MM.1S (cell line): ENCODE measurements around the gene CENPL.

Experiments used
- DNase-seq: peaks from one replicate; pipeline ENCODE4 v3.0.0-alpha.2; 2015
- H2AFZ ChIP-seq: fragments of 300-600 bp; sonication (generic); 2 replicates; pipeline ENCODE4 v1.6.0; 2016; ENCODE audit warnings: antibody characterized with exemption, low read length
- H3F3A ChIP-seq: fragments of 300-600 bp; sonication (generic); 2 replicates; pipeline ENCODE4 v1.6.1; 2016; ENCODE audit warnings: mild to moderate bottlenecking, antibody characterized with exemption, low read length, moderate library complexity, mixed read lengths; ENCODE audit not compliant: insufficient read depth
- H3K27ac ChIP-seq: fragments of 300-600 bp; sonication (generic); 2 replicates; pipeline ENCODE4 v1.5.1; 2016; ENCODE audit warnings: mild to moderate bottlenecking, low read length
- H3K27me3 ChIP-seq: fragments of 300-600 bp; sonication (generic); replicated peaks from 2 replicates; pipeline ENCODE4 v1.6.0; 2016; ENCODE audit warnings: low read length; ENCODE audit not compliant: insufficient read depth
- H3K36me3 ChIP-seq: fragments of 300-600 bp; sonication (generic); replicated peaks from 2 replicates; pipeline ENCODE4 v1.6.1; 2016; ENCODE audit warnings: mild to moderate bottlenecking, low read length, mixed read lengths; ENCODE audit not compliant: insufficient read depth
- H3K4me1 ChIP-seq: fragments of 300-600 bp; sonication (generic); 2 replicates; pipeline ENCODE4 v1.6.1; 2016; ENCODE audit warnings: low read length, mixed read lengths
- H3K4me2 ChIP-seq: fragments of 300-600 bp; sonication (generic); 2 replicates; pipeline ENCODE4 v1.6.0; 2016; ENCODE audit warnings: low read depth, low read length
- H3K4me3 ChIP-seq: fragments of 300-600 bp; sonication (generic); 2 replicates; pipeline ENCODE4 v1.5.1; 2016; ENCODE audit warnings: low read length, mixed read lengths
- H3K79me2 ChIP-seq: fragments of 300-600 bp; sonication (generic); 2 replicates; pipeline ENCODE4 v1.6.1; 2016; ENCODE audit warnings: mixed run types, low read length, mixed read lengths
- H3K9ac ChIP-seq: fragments of 300-600 bp; sonication (generic); 2 replicates; pipeline ENCODE4 v1.6.1; 2016; ENCODE audit warnings: low read length, mixed read lengths
- H3K9me2 ChIP-seq: fragments of 300-600 bp; sonication (generic); replicated peaks from 2 replicates; pipeline ENCODE4 v1.6.1; 2016; ENCODE audit warnings: mild to moderate bottlenecking, low read length, mixed read lengths; ENCODE audit not compliant: insufficient read depth
- H3K9me3 ChIP-seq: fragments of 300-600 bp; sonication (generic); replicated peaks from 2 replicates; pipeline ENCODE4 v1.6.1; 2016; ENCODE audit warnings: mild to moderate bottlenecking, low read length, mixed read lengths; ENCODE audit not compliant: insufficient read depth
- H4K20me1 ChIP-seq: fragments of 300-600 bp; sonication (generic); 2 replicates; pipeline ENCODE4 v1.6.1; 2016; ENCODE audit warnings: mild to moderate bottlenecking, low read length, moderate library complexity, mixed read lengths; ENCODE audit not compliant: insufficient read depth
- CTCF ChIP-seq: fragments of 300-600 bp; sonication (generic); IDR thresholded peaks from 2 replicates; pipeline ENCODE4 v1.5.1; 2016; ENCODE audit warnings: antibody characterized with exemption, low read length, mixed read lengths
- EZH2 ChIP-seq: fragments of 300-600 bp; sonication (generic); optimal IDR thresholded peaks from 2 replicates; pipeline ENCODE3; 2017; ENCODE audit warnings: low read depth, mild to moderate bottlenecking, antibody characterized with exemption, low read length, mixed read lengths
- EZH2phosphoT487 ChIP-seq: fragments of 300-600 bp; sonication (generic); IDR thresholded peaks from 2 replicates; pipeline ENCODE4 v1.6.1; 2018; ENCODE audit warnings: antibody characterized with exemption, low read length

Gene CENPL

GRCh38 chr1:173870252-173871075 lies 45.8 kb upstream of the CENPL start:
- H4K20me1 ChIP-seq: peaks cover 15% of the 10 kb centered on the region
- H3K79me2 ChIP-seq: peaks cover 23% of the 10 kb centered on the region
- peaks cover 33% of the 10 kb centered on the region for H3F3A ChIP-seq
- H3K36me3 ChIP-seq: peaks cover 16% of the 10 kb centered on the region
- DNase-seq: no peak
- no peak overlapping the region for H3K27ac ChIP-seq
- H2AFZ ChIP-seq: no peak overlapping the region
- H3K9me3 ChIP-seq: no peaks in the 10 kb centered on the region
- no peaks in the 10 kb centered on the region for H3K9me2 ChIP-seq
- H3K4me3 ChIP-seq: no peak overlapping the region
- H3K4me2 ChIP-seq: no peak overlapping the region
- H3K4me1 ChIP-seq: peaks cover 19% of the 10 kb centered on the region
- TF ChIP-seq EZH2 (no peak), EZH2phosphoT487 (no peak), CTCF (no peak)
- no peaks in the 10 kb centered on the region for H3K27me3 ChIP-seq
- H3K9ac ChIP-seq: no peak overlapping the region

GRCh38 chr1:173869021-173869359 lies 44.3 kb upstream of the CENPL start:
- H2AFZ ChIP-seq: peak overlapping the region; percentile 97
- peaks cover 28% of the 10 kb centered on the region for H3K36me3 ChIP-seq
- H3F3A ChIP-seq: peaks cover 47% of the 10 kb centered on the region
- H3K4me3 ChIP-seq: peak overlapping the region; percentile 90
- H3K9me3 ChIP-seq: no peaks in the 10 kb centered on the region
- H3K9me2 ChIP-seq: no peaks in the 10 kb centered on the region
- H3K79me2 ChIP-seq: peaks cover 38% of the 10 kb centered on the region
- TF ChIP-seq EZH2 (no peak), EZH2phosphoT487 (no peak), CTCF (no peak)
- peaks cover 34% of the 10 kb centered on the region for H3K4me1 ChIP-seq
- H3K27ac ChIP-seq: peak overlapping the region; percentile 86; the same call in 1 of the 2 replicates
- H3K9ac ChIP-seq: peak overlapping the region; percentile 83; the same call in 1 of the 2 replicates
- peak overlapping the region; percentile 64 for H3K4me2 ChIP-seq
- peaks cover 29% of the 10 kb centered on the region for H4K20me1 ChIP-seq
- DNase-seq: peak; percentile 43
- no peaks in the 10 kb centered on the region for H3K27me3 ChIP-seq

GRCh38 chr1:173868266-173869020 lies 43.8 kb upstream of the CENPL start, which contains the start of gene ZBTB37:
Gene ZBTB37, plus strand, starts transcription at chr1:173868380. Its CDS starts 1,846 bp downstream, at chr1:173870226.
- TF ChIP-seq EZH2 (no peak), EZH2phosphoT487 (no peak), CTCF (peak; percentile 16; the same call in 1 of the 2 replicates)
- Histone ChIP-seq H3K4me1 (peaks cover 39% of the 10 kb centered on the region), H3K9me2 (no peaks in the 10 kb centered on the region), H4K20me1 (peaks cover 34% of the 10 kb centered on the region), H3K27ac (peak within 1 kb of the TSS; percentile 86), H3K27me3 (no peaks in the 10 kb centered on the region), H3K79me2 (peaks cover 38% of the 10 kb centered on the region), H3K9ac (peak within 1 kb of the TSS; percentile 83), H3F3A (peaks cover 53% of the 10 kb centered on the region), H2AFZ (peak within 1 kb of the TSS; percentile 97), H3K36me3 (peaks cover 31% of the 10 kb centered on the region), H3K9me3 (no peaks in the 10 kb centered on the region), H3K4me2 (peak within 1 kb of the TSS; percentile 77), H3K4me3 (peak within 1 kb of the TSS; percentile 90)
- DNase-seq: peak; percentile 97
